GM10266 (cell line): ENCODE measurements around the gene IL4R.

Experiments
- DNase-seq: peaks from one replicate; pipeline ENCODE4 v3.0.0; 2012; ENCODE audit errors: extremely low spot score
- TF ChIP-seq, protein P1 (sequence below): IDR thresholded peaks from 2 replicates; pipeline ENCODE4 v1.5.1; 2012; ENCODE audit warnings: mild to moderate bottlenecking, low read depth; ENCODE audit not compliant: control insufficient read depth, insufficient read depth; ENCODE audit errors: missing control alignments

The IL4R gene

GRCh38 chr16:27290562-27290961 lies 23.2 kb upstream of the IL4R start:
- TF ChIP-seq, protein P1, sequence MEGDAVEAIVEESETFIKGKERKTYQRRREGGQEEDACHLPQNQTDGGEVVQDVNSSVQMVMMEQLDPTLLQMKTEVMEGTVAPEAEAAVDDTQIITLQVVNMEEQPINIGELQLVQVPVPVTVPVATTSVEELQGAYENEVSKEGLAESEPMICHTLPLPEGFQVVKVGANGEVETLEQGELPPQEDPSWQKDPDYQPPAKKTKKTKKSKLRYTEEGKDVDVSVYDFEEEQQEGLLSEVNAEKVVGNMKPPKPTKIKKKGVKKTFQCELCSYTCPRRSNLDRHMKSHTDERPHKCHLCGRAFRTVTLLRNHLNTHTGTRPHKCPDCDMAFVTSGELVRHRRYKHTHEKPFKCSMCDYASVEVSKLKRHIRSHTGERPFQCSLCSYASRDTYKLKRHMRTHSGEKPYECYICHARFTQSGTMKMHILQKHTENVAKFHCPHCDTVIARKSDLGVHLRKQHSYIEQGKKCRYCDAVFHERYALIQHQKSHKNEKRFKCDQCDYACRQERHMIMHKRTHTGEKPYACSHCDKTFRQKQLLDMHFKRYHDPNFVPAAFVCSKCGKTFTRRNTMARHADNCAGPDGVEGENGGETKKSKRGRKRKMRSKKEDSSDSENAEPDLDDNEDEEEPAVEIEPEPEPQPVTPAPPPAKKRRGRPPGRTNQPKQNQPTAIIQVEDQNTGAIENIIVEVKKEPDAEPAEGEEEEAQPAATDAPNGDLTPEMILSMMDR = no peak
- no peak for DNase-seq

DNA sequence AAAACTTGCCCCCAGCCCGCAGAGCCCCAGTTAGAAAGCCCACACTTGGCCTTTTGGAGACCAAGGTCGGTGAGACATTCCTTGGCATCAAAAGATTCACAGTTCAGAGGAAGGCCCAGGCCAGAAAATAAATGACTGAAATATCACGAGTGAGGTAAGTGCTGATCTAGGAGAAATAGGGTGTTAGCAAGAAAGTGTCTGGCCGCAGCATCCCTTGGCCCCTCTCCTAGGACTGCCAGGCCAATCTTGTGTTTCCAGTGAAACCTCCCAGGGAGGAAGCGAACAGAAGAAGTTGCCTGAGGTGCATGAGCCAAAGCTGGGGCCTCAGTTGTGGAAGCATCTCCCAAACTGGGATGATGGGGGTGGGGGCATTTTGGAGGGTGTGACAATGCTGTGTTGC lies 22.7 kb upstream of the IL4R start:
- TF ChIP-seq, protein P1 = no peak
- no peak for DNase-seq

DNA sequence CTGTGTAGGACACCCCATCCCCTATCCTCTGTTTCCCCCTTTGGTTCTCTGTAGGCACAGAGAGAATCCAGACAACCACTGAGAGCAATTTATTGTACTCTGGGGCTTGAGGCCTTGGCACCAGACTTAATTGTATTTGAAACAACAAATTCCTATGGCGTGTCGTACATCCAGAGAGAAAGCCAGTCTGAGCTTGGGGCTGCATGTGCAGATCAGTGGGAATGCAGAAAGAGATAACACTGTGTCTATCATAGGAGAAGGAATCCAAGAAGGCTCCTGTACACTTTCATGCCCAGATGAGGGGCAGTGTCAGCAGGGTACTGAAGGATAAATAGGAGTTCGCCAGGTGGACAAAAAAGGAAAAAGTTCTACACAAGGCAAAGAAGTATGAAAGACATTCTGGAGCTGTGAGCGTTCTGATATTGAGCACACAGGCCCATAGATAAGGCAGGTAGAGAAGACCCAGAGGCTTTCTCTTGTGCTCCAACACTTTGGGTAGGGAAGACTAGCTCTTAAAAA lies 22.0 kb upstream of the IL4R start:
- no peak for DNase-seq
- TF ChIP-seq, protein P1 = no peak

DNA sequence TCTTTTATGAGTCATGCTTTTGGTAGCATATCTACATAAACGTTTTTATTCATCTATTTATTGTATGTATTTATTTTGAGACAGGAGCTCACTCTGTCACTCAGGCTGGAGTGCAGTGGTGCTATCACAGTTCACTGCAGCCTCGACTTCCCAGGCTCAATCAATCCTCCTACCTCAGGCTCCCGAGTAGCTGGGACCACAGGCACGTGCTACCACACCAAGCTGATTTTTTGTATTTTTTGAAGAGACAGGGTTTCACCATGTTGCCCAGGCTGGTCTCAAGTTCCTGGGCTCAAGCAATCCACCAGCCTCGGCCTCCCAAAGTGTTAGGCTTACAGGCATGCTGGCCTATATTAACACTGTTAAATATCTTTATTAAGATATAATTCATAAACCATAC lies 20.4 kb upstream of the IL4R start:
- TF ChIP-seq, protein P1 = no peak
- DNase-seq = no peak

- TF ChIP-seq, protein P1 = no peak
- no peak for DNase-seq
Observed at GRCh38 chr16:27298132-27298531, 15.6 kb upstream of the IL4R start.

DNA sequence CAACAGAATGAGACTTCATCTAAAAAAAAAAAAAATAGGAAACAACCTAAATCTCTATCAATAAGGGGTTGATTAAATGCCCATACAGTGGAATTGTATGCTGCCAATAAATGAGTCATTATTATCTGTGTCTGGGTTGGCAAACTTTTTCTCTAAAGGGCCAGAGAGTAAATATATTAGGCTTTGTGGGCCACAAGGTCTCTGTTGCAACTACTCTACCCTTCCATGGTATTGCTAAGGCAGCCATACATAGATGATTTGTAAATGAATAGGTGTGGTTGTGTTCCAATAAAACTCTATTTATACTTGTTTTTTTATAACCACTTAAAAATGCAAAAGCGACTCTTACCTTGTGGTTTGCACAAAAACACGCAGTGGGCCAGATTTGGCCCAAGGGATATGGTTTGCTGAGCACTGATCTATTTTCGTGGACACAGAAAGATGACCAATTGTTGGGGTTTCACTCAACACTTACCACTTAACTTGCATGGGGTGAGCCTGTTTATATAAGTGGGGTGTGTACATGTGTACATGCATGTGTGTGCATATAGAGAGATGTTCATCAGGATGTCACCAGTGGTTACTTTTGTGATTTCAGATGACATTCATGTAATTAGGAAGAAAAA lies 12.4 kb upstream of the IL4R start:
- TF ChIP-seq, protein P1 = no peak
- DNase-seq = no peak

GRCh38 chr16:27302126-27302525 lies 11.6 kb upstream of the IL4R start:
- TF ChIP-seq, protein P1 = no peak
- no peak for DNase-seq
